CD1c-positive myeloid dendritic cell (primary cell): ENCODE data around the gene INA.
"Not testable (repeated sequence)": the region's sequence is repeated elsewhere in the genome, so short reads cannot be mapped to it uniquely, and the experiment has no call there.

ENCODE experiments used
- DNase-seq: peaks from one replicate; pipeline ENCODE4 v3.0.0-alpha.2; 2016; ENCODE audit errors: extremely low spot score

INA gene

DNA sequence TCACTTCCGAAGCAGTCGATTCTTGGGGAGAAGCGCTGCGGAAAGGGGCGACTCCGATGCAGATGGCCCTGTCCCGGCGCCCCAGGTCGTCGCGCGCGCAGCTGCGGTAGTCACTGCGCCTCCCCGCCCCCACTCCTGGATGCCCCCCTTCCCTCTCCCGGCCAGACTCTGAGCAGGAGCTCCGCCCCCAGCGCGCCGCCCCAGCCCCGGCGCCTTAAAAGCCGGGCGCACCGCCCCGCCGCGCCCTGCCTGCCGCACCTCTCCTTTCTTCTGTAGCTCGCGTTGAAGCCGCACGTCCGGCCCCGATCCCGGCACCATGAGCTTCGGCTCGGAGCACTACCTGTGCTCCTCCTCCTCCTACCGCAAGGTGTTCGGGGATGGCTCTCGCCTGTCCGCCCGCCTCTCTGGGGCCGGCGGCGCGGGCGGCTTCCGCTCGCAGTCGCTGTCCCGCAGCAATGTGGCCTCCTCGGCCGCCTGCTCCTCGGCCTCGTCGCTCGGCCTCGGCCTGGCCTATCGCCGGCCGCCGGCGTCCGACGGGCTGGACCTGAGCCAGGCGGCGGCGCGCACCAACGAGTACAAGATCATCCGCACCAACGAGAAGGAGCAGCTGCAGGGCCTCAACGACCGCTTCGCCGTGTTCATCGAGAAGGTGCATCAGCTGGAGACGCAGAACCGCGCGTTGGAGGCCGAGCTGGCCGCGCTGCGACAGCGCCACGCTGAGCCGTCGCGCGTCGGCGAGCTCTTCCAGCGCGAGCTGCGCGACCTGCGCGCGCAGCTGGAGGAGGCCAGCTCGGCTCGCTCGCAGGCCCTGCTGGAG is at the start of gene INA:
Gene INA, plus strand, starts transcription at position 243 of the 817 bp plus-strand sequence. Its CDS starts 74 bp downstream, at position 317.
- peak; percentile 8 for DNase-seq

DNA sequence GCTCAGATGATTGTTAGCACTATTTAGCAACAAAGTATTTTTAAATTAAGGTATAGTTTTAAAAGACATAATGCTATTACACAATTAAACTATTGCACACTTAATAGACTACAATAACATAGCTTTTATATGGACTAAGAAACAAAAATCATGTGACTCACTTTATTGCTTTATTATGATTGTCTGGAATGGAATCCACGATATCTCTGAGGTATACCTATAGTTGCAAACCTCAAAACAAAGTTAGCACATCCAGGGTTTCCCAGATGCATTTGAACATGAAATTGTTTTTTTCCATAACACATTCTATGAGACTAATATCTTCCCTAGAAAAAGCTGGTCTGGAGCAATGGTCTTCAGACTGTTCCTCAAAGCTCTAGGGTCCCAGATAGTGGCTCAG is 49.5 kb upstream of the INA start:
- DNase-seq, result no peak

DNA sequence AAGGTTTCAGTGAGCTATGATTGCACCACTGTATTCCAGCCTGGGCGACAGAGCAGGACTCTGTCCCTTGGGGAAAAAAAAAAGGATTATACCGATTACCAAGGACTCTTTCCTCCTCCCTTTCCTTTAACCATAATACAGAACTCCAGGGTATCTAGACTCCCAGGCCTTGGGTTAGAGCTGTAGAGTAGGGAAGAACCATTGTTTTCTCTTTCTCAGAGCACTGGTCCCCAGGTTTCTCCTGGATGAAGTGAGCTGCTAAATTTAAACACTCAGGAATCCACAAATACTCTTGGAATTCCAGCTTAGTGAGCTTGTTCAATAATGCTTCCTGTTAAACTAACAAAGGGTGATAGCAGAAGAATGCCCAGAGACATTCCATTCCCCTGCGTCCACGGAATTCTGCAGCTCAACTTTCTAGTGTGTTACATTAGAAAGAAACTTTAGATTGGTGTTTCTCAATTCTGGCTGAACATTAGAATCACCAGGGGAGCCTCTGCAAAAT is 45.8 kb upstream of the INA start:
- no peak for DNase-seq

DNA sequence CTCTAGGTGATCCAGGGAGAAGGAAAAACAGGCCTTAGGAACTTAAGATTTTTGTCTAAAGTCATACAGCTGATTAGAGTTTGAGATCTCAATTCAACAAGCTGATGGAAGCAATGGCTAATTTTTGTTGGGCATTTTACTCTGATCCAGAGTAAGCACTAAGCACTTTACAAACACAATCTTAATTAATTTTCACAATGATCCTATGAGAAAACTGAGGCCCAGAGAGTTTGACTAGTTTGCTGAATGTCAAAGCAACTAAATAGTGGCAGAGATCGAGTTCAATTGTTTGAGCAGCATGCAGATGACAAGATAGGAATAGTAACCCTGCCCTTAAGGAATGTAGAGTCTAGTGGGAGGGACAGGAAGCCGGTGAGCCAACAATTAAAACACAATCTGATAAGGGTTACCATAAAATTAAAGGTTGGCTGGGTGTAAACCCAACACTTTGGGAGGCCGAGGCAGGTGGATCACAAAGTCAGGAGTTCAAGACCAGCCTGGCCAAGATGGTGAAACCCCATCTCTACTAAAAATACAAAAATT is 44.7 kb upstream of the INA start:
- no peak for DNase-seq

DNA sequence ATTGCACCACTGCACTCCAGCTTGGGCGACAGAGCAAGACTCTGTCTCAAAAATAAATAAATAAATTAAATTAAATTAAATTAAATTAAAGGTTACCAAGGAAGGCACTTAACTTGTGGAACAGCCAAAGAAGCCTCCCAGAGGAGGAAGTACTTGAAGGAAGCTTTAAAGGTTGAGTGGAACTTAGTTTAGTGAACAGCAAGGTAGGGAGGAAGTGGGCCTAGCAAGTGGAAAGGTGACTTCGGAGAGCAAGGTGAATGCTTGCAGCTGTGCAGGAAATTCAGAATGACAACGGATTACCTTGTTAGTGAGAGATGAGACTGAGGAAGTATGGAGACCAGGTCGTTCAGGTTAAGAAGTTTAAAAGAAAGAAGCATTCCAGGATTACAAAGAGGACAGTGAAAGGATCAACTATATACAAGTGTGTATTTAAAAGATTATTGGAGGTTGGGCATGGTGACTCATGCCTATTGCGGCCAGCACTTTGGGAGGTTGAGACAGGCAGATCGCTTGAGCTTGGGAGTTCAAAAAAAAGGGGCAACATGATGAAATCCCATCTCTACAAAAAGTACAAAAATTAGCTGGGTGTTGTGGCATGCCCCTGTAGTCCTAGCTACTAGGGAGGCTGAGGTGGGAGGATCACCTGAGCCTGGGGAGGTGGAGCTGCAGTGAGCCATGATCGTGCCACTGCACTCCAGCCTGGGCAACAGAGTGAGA is 44.0 kb upstream of the INA start:
- DNase-seq, result no peak

DNA sequence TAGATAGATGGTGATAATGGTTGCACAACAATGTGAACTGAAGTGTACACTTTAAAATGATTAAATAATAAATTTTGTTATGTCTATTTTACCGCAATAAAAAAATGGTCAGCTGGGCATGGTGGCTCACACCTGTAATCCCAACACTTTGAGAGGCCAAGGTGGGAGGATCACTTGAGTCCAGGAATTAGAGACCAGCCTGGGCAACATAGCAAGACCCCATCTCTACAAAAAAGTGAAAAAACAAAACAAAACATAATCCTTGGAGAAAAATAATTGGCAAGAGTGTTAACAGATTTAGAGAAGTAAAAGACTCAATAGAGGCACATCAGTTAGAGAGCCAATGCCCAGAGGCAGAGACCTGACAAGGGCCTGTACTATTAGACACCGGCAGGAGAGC is 41.2 kb upstream of the INA start:
- DNase-seq, result no peak

DNA sequence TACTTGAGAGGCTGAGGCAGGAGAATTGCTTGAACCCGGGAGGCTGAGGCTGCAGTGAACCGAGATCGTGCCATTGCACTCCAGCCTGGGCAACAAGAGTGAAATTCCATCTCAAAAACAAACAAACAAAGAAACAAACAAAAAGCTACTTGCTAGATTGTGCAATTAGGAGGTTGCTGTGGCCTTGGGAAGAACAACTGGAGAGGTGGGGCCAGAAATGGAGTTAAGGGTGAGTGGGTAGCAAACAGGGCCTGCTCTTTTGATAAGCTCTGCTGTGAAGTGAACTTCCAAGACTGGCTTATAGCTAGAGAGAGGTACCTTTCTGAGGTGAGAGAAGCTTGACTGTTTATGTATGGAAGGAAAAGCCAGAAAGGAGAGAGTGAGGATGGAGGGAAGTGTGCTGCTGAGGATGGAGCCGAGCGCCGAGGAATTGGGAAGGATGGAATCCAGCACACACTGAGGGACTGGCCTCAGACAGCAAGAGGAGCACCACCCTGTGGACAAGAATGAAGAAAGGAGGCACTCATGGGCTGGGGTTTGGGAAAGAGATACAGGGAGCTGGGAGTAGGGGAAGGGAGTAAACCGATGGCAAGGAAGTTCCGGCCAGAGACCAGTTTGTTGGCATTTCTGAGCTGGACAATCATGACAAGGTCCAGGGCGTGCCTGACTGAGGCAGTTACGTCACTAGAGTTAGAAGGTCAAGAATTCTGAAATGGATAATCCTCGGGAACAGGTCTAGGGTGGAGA is 38.3 kb upstream of the INA start:
- no peak for DNase-seq

DNA sequence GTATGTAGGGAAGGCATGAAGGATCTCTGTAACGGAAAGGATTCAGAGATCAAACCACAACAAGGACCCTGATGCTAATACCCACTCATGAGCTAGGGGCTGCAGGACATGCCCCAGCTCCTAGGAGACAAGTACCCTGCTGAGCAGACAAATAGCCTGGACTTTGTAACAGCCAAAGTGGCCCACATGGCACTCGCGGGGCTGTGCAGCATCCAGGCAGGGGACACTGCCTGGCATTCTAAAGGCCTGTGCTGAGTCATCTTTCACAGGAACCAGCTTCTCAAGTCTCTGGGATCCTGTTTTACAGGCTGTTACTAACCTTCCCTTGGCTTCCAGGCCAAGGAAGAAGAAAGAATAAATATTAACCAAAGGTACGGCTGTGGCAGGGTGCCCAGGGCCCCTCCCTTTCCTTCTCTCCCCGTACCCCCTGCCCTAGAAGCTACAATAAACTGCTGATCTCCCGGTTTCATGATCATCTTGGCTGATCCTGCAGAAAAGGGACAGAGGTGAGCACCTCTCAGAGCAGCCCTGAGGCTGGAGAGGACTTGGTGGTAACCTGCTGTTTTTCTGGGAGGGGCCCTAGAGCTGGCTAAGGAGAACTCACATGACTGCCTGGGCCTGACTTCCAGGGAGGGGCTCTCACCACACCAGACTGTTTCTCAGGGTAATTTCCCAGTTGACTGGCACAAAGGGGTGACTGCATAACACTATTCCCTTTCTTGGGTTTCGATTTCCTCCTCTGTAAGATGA is 35.5 kb upstream of the INA start:
- peak; percentile 77 for DNase-seq

DNA sequence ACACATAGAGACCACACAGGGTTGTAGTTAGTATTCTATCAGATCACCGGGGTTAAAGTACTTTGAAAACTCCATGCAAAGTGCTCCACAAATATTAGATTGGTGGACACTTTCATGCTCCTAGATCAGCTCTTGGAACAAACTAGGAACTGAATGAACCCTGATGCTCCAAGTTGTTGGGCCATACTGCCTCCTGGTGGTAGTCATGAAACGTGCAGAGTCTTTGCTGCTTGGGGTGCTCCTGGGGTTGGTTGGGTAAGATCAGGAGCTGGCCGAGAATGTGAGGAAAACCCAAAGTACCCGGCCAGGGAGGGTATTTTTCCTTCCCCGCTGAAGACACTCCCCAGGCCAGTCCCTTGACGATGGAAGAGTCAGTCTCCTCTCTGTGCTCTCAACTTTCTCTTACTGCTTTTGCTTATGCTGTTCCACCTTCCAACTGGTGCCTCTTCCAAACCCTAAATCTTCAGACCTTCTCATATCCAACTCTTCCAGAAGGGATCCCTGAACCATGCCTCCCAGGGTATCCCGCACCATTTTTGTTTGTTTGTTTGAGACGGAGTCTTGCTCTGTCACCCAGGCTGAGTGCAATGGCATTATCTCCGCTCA is 32.2 kb upstream of the INA start:
- DNase-seq, result peak; percentile 87

DNA sequence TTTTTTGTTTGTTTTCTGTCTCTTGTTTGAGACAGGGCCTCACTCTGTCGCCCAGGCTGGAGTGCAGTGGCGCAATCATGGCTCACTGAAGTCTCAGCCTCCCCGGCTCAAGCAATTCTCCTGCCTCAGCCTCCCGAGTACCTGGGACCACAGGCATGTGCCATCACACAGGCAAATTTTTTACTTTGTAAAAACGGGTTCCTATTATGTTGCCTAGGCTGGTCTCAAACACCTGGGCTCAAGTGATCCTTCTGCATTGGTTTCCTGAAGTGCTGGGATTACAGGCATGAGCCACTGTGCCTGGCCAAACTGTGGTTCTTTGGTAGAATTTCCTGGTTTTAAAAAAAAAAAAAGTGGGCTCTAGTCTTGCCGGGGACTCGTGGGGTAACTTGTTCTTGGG is 31.4 kb upstream of the INA start, which contains the start of gene RPEL1:
Gene RPEL1, plus strand, starts transcription at position 301 of the 400 bp plus-strand sequence. CDS start 110 bp downstream, outside the sequence.
- not testable (repeated sequence) for DNase-seq

DNA sequence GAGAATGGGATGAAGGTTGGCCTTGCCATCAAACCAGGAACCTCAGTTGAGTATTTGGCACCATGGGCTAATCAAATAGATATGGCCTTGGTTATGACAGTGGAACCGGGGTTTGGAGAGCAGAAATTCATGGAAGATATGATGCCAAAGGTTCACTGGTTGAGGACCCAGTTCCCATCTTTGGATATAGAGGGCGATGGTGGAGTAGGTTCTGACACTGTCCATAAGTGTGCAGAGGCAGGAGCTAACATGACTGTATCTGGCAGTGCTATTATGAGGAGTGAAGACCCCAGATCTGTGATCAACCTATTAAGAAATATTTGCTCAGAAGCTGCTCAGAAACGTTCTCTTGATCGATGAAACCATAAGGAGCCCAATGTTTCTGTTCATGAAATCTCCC is 30.6 kb upstream of the INA start:
- no peak for DNase-seq

DNA sequence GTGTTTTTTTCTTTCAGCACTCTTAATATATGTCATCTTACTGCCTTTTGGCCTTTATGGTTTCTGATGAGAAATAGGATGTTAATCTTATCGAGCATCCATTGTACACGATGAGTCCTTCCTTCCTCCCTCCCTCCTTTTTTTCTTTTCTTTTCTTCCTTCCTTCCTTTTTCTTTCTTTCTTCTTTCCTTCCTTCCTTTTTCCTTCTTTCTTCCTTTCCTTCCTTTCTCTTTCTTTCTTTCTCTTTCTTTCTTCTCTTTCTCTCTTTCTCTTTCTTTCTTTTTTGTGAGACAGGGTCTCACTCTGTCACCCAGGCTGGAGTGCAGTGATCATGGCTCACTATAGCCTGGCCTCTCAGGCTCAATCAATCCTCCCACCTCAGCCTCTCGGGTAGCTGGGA is 22.8 kb upstream of the INA start:
- no peak for DNase-seq

DNA sequence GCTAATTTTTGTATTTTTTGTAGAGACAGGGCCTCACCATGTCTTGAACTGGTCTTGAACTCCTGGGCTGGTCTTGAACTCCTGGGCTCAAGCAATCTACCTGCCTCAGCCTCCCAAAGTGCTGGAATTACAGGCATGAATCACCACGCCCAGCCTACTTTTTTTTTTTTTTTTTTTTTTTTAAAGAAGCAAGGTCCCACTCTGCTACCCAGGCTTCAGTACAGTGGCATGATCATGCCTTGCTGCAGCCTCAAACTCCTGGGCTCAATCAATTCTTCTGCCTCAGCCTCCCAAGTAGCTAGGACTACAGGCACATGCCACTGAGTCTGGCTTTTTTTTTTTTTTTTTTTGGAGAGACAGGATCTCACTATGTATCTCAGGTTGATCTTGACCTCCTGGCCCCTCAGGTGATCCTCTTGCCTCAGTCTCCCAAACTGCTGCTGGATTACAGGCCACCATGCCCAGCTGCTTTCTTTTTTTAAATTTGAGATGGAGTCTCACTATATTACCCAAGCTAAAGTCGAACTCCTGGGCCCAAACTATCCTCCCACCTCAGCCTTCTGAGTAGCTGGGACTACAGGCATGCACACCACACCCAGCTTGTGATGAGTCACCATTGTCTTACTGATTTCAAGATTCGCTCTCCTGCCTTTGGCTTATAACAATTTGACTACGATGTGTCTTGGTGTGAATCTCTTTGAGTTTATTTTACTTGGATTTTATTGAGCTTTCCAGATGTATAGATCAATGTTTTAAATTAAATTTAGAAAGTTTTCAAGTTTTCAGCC is 22.2 kb upstream of the INA start:
- no peak for DNase-seq

DNA sequence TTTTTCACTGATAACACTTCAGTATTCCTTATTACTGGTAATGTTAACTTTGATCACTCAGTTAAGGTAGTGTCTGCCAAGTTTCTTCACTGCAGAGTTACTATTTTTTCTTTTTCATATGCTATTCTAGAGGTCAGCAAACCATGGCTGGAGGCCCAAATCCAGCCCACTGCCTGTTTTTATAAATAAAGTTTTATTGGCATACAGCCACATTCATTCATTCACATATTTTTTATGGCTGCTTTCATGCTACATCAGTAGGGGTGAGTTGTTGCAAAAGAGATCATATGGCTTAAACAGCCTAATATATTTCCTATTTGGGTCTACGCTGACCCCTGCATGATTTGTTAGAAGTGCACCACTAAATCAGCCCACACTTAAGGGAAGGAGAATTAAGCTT is 20.3 kb upstream of the INA start:
- DNase-seq, result no peak

DNA sequence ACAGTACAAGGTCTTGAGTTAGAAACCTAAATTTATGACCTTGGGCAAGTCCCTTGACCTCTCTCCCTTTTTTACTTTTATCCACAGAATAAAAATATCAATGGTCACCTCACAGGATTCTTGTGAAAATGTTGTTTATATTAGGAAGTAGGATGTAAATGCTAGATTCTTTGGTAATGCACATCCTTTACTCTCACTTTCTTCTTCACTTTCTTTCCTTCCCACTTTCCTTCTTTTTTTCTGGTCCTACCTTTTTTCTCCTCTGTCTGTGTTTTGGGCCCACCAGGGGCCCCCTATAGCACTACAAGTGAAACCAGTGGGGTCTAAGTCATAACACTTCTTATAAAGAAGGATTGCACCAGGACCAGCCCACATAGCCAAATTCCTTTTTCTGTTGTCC is 19.1 kb upstream of the INA start:
- no peak for DNase-seq

DNA sequence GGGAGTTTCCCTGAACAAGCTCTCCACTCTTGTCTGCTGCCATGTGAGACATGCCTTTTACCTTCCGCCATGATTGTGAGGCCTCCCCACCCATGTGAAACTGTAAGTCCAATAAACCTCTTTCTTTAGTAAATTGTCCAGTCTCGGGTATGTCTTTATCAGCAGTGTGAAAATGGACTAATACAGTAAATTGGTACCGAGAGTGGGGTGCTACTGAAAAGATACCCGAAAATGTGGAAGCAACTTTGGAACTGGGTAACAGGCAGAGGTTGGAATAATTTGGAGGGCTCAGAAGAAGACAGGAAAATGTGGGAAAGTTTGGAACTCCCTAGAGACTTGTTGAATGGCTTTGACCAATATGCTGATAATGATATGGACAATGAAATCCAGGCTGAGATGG is 18.0 kb upstream of the INA start:
- DNase-seq, result not testable (repeated sequence)

DNA sequence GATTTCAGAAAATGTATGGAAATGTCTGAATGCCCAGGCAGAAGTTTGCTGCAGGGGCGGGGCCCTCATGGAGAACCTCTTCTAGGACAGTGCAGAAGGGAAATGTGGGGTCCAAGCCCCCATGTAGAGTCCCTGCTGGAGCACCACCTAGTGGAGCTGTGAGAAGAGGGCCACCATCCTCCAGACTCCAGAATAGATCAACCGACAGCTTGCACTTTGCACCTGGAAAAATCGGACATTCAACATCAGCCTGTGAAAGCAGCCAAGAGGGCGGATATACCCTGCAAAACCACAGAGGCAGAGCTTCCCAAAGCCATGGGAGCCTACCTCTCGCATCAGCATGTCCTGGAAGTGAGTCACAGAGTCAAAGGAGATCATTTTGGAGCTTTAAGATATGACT is 16.9 kb upstream of the INA start:
- no peak for DNase-seq

DNA sequence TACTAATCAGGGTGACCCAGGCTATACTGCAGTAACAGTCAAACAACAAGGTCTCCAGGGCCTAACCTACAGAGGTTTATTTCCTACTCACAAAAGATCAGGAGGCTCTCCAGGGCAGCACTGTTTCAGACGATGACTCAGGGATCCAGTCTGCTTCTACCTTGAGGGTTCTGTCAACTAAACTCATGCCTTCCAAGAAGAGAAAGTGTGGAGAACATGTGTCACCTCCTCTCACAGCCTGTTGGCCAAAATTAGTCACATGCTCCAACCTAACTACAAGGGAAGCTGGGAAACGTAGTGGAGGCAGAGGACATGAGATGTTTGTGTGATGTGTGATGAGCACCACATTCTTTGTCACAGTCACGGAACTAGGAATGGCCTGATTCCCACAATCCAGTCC is 14.7 kb upstream of the INA start:
- DNase-seq, result no peak

DNA sequence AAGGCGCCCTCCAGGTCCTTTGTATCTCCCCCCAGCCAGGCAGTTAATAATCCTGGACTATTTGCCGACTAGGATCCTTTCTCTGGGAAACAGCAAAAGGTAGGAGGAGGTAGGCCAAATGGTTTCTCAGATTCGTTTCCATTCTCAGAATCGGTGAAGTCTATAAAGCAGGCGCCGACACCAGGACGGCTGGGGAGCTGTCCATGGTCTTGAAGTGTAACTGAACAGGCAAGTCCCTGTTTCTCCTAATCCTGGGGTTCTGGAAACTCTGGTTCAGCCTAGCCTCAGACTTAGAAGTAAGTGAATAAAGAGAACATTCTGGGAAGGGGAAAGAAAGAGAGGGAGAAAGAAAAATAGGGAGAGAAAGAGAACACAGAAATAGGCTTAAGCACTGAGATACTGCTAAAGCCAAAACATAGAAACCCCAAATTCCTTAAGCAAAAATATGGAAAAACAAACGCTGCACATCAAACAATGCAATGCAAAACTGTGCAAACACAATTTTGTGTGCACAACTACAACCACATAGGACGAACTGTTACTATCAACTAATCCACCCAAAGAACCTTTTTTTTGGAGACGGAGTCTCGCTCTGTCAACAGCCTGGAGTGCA is 11.1 kb upstream of the INA start:
- peak; percentile 49 for DNase-seq

DNA sequence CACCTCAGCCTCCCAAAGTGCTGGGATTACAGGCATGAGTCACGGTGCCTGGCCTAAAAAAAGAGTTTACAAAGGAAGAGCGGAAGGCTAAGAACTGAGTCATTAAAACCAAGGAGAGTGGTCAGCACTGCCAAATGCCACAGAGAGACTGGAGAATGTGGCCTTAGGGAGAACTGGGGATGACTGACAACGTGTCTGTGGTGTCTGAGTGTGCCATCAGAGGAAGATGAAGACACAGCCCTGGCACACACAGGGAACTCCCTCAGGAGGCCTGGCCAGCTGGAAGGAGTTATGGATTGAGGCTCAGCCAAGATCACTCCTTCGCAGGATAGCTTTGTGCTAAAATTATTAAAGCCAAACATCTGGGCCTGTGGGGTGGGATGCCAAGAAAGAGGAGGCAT is 3.9 kb upstream of the INA start:
- no peak for DNase-seq
